GM18508 (cell line): ENCODE results near the gene CIP2A.
A peak's percentile ranks its signal among the peaks of the same experiment; 100 is the strongest.

ENCODE experiments used
- ATAC-seq: cut with Tn5 transposase; IDR thresholded peaks from one replicate; pipeline ENCODE4 v1.9.1; 2021; ENCODE audit warnings: moderate number of reproducible peaks; ENCODE audit not compliant: insufficient read depth, unreplicated experiment

CIP2A gene

GRCh38 chr3:108565506-108565905, 23.7 kb downstream of the CIP2A start:
- no peak for ATAC-seq

GRCh38 chr3:108564564-108564963, 24.7 kb downstream of the CIP2A start:
- ATAC-seq: no peak

- no peak for ATAC-seq
Measured at GRCh38 chr3:108562565-108562964, 26.7 kb downstream of the CIP2A start.

- ATAC-seq: no peak
Measured at GRCh38 chr3:108555966-108556581, 33.2 kb downstream of the CIP2A start.

- ATAC-seq: no peak
Measured at GRCh38 chr3:108554913-108555571, 34.2 kb downstream of the CIP2A start.

GRCh38 chr3:108554229-108554628, 35.0 kb downstream of the CIP2A start:
- ATAC-seq: no peak

- no peak for ATAC-seq
Measured at GRCh38 chr3:108552267-108553159, 36.7 kb downstream of the CIP2A start.

GRCh38 chr3:108548886-108549285, 40.4 kb downstream of the CIP2A start:
- no peak for ATAC-seq

GRCh38 chr3:108548304-108548703, 40.9 kb downstream of the CIP2A start:
- ATAC-seq: no peak

- no peak for ATAC-seq
Measured at GRCh38 chr3:108546692-108547091, 42.5 kb downstream of the CIP2A start.

GRCh38 chr3:108546247-108546646, 43.0 kb downstream of the CIP2A start:
- no peak for ATAC-seq

- ATAC-seq: no peak
Measured at GRCh38 chr3:108538083-108538482, 51.2 kb downstream of the CIP2A start.

- ATAC-seq: peak; percentile 96
Measured at GRCh38 chr3:108528459-108529252, 60.6 kb downstream of the CIP2A start.

- no peak for ATAC-seq
Measured at GRCh38 chr3:108527817-108528216, 61.4 kb downstream of the CIP2A start.

- no peak for ATAC-seq
Measured at GRCh38 chr3:108527109-108527508, 62.1 kb downstream of the CIP2A start.

- no peak for ATAC-seq
Measured at GRCh38 chr3:108525971-108526370, 63.3 kb downstream of the CIP2A start.

GRCh38 chr3:108525256-108525655, 64.0 kb downstream of the CIP2A start:
- ATAC-seq: no peak

GRCh38 chr3:108524537-108524936, 64.7 kb downstream of the CIP2A start:
- no peak for ATAC-seq

- no peak for ATAC-seq
Measured at GRCh38 chr3:108518895-108519294, 70.3 kb downstream of the CIP2A start.

- no peak for ATAC-seq
Measured at GRCh38 chr3:108516881-108517280, 72.4 kb downstream of the CIP2A start.
